ENCODE measurements around the gene VAPB. TPM values are rescaled to one million over a fixed set of nuclear protein-coding genes. Genes with fewer than 3 reads are reported as not detected.

The VAPB gene
- total RNA-seq, 2 experiments from 2014 or later, result 34.6 to 37.0 TPM

GRCh38 chr20:58384821-58385220, 4.2 kb upstream of the VAPB start:
- DNase-seq, result no peak
- Mint-ChIP-seq H3K36me3 (peaks cover 4% of the 10 kb centered on the region), H3K27ac (no peak overlapping the region), H3K27me3 (peaks cover 15% of the 10 kb centered on the region), H3K4me3 (no peak overlapping the region), H3K9me3 (peaks cover 11% of the 10 kb centered on the region), H3K4me1 (ENCODE audit: low read depth) (peaks cover 2% of the 10 kb centered on the region)
- POLR2A ChIA-PET, result interaction anchor here (1.0 kb wide), 1 partner anchor 267 kb away, joined by 3 read pairs; no protein-coding TSS in a partner anchor
- CTCF ChIA-PET, result no interaction called here
- intact Hi-C loops (cut with micrococcal nuclease), result loop anchor here (5.0 kb wide), 1 partner anchor 267 kb away; the partner anchor contains the start of gene STX16

DNA sequence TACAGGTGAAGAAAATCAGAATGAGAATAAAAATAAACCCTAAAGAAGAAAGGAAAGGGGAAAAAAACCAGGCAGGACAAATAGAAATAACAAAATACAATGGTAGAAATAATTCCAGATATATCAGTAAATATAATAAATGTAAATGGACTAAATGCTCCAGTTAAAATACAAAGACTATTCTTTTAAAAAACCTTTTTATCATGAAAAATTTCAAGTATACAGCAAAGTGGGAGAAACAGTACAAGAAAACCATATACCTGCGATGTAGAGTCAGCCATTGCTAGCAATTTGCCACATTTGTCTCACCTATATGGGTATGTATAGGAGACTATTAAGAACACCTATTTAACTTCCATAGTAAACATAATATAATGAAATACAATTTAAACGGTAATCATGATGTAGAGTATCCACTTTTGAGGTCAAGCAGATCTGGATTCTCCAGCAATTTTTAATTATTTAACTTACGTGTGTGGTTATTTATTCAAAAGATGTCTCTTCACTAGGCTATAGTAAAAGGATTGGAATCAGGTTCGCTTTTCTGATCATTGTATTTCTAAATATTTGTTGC, 914 bp upstream of the VAPB start:
- H3K4me3 Mint-ChIP-seq, result no peak overlapping the region
- H3K9me3 Mint-ChIP-seq, result no peaks in the 10 kb centered on the region
- intact Hi-C loops (cut with micrococcal nuclease), result loop anchor here (2.0 to 5.0 kb wide), 2 partner anchors 81 to 264 kb away; partner anchors contain the start of gene STX16
- DNase-seq, result no peak
- ChIA-PET CTCF (interaction anchor here (1.0 to 1.4 kb wide), 3 partner anchors 19 to 263 kb away, joined by 4 read pairs; partner anchors contain the start of gene STX16), POLR2A (interaction anchor here (0.8 to 1.8 kb wide), 3 partner anchors 81 to 998 kb away, joined by 3 to 18 read pairs (median 8); partner anchors contain the start of gene STX16)
- peaks cover 33% of the 10 kb centered on the region for H3K4me1 Mint-ChIP-seq (ENCODE audit: low read depth)
- H3K27ac Mint-ChIP-seq, result no peak overlapping the region
- peaks cover 24% of the 10 kb centered on the region for H3K36me3 Mint-ChIP-seq
- peaks cover 2% of the 10 kb centered on the region for H3K27me3 Mint-ChIP-seq

GRCh38 chr20:58389324-58389967, 417 bp downstream of the VAPB start:
- Mint-ChIP-seq H3K4me1 (ENCODE audit: low read depth) (peaks cover 42% of the 10 kb centered on the region), H3K36me3 (peaks cover 31% of the 10 kb centered on the region), H3K27me3 (no peaks in the 10 kb centered on the region), H3K4me3 (peak overlapping the region; percentile 95), H3K27ac (peak overlapping the region; percentile 92), H3K9me3 (no peaks in the 10 kb centered on the region)
- peak; percentile 49 for DNase-seq
- intact Hi-C loops (cut with micrococcal nuclease), result loop anchor here (1.0 to 5.0 kb wide), 4 partner anchors 19 to 263 kb away; partner anchors contain the start of gene STX16
- ChIA-PET POLR2A (interaction anchor here (0.7 to 2.2 kb wide), 11 partner anchors 9 to 779 kb away, joined by 3 to 18 read pairs (median 4); partner anchors contain the start of genes RAB22A and STX16), CTCF (interaction anchor here (0.6 to 1.4 kb wide), 6 partner anchors 14 to 262 kb away, joined by 3 to 5 read pairs (median 4); partner anchors contain the start of gene STX16)

- intact Hi-C loops (cut with micrococcal nuclease), result loop anchor here (1.0 to 5.0 kb wide), 4 partner anchors 18 to 262 kb away; partner anchors contain the start of gene STX16
- Mint-ChIP-seq H3K4me1 (ENCODE audit: low read depth) (peaks cover 46% of the 10 kb centered on the region), H3K27me3 (no peaks in the 10 kb centered on the region), H3K36me3 (peaks cover 31% of the 10 kb centered on the region), H3K4me3 (peak overlapping the region; percentile 95), H3K9me3 (no peaks in the 10 kb centered on the region), H3K27ac (peak overlapping the region; percentile 92)
- CTCF ChIA-PET, result interaction anchor here (1.1 kb wide), 1 partner anchor 29 kb away, joined by 3 read pairs; no protein-coding TSS in a partner anchor
- POLR2A ChIA-PET, result interaction anchor here (0.9 to 2.2 kb wide), 8 partner anchors 8 to 261 kb away, joined by 3 to 18 read pairs (median 4); partner anchors contain the start of genes RAB22A and STX16
- DNase-seq, result no peak
These were observed 1.1 kb downstream of the VAPB start for GRCh38 chr20:58389968-58390658.

DNA sequence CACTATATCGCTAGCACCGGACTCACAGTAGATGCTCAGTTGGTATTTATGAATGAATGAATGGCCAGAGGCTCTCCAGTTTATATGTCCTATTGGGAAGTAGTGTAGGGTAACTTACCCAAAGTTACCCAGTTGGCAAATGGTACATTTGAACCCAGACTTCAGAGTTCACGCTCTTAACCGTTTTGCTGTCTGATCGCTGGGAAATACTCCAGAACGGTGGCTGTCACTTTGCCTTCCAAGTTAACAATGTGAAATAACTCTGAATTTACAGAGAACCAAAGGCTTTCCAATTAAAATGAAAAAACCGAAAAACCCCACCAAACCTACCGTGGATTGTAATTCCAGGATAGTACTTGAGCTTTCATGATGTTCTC, 1.6 kb downstream of the VAPB start:
- no peaks in the 10 kb centered on the region for H3K27me3 Mint-ChIP-seq
- DNase-seq, result no peak
- H3K9me3 Mint-ChIP-seq, result no peaks in the 10 kb centered on the region
- H3K4me1 Mint-ChIP-seq (ENCODE audit: low read depth), result peaks cover 51% of the 10 kb centered on the region
- ChIA-PET CTCF (no interaction called here), POLR2A (interaction anchor here (1.1 to 2.2 kb wide), 2 partner anchors 16 to 81 kb away, joined by 3 to 8 read pairs; partner anchors contain the start of gene RAB22A)
- H3K36me3 Mint-ChIP-seq, result peaks cover 31% of the 10 kb centered on the region
- intact Hi-C loops (cut with micrococcal nuclease), result no loop called here
- H3K27ac Mint-ChIP-seq, result peak overlapping the region; percentile 92
- peak overlapping the region; percentile 95 for H3K4me3 Mint-ChIP-seq

DNA sequence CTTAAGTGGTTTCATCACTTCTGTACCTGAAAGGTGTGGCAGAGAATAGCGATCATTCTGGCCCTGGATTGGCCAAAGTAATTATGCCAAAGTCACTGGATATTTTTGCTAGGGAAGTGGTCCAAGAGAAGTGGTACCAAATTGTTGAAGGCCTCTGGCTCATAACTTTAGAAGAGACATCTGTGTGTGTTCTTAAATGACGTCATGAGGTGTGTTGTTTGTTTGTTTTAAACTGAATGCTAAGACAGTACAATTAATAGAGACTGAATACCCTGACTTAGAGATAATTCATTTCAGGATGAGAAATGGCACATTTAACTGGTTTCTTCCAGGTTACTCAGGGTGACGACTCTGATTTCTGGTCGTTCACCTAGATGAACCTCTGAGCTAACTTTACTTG, 3.3 kb downstream of the VAPB start:
- H3K4me1 Mint-ChIP-seq (ENCODE audit: low read depth), result peaks cover 62% of the 10 kb centered on the region
- H3K27me3 Mint-ChIP-seq, result no peaks in the 10 kb centered on the region
- H3K27ac Mint-ChIP-seq, result no peak overlapping the region
- DNase-seq, result no peak
- ChIA-PET CTCF (interaction anchor here (1.1 kb wide), 1 partner anchor 55 kb away, joined by 3 read pairs; no protein-coding TSS in a partner anchor), POLR2A (no interaction called here)
- intact Hi-C loops (cut with micrococcal nuclease), result no loop called here
- H3K36me3 Mint-ChIP-seq, result peaks cover 31% of the 10 kb centered on the region
- H3K9me3 Mint-ChIP-seq, result no peaks in the 10 kb centered on the region
- no peak overlapping the region for H3K4me3 Mint-ChIP-seq

DNA sequence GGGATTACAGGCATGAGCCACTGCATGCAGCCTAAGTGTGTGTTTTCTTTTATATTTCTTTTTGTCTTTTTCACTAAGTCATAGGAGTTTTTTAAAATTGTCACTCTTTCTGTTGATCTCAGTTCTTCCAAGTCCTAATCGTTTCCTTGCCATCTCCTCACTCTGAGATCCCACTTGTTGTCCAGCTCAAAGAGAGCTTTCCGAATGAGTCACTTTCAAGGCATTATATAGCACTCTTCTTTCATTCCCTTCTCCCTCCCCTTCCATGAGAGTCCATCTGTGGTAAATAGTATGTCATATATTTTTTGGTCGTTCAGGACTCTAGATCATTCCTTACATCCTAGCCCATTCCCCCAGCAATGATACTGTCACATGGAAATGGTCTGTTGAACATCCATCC, 4.3 kb downstream of the VAPB start:
- ChIA-PET POLR2A (no interaction called here), CTCF (interaction anchor here (1.1 kb wide), 1 partner anchor 54 kb away, joined by 3 read pairs; no protein-coding TSS in a partner anchor)
- no peak overlapping the region for H3K4me3 Mint-ChIP-seq
- no peaks in the 10 kb centered on the region for H3K9me3 Mint-ChIP-seq
- no peaks in the 10 kb centered on the region for H3K27me3 Mint-ChIP-seq
- peaks cover 72% of the 10 kb centered on the region for H3K4me1 Mint-ChIP-seq (ENCODE audit: low read depth)
- H3K36me3 Mint-ChIP-seq, result peaks cover 33% of the 10 kb centered on the region
- peak overlapping the region; percentile 24 for H3K27ac Mint-ChIP-seq
- intact Hi-C loops (cut with micrococcal nuclease), result no loop called here
- DNase-seq, result no peak

DNA sequence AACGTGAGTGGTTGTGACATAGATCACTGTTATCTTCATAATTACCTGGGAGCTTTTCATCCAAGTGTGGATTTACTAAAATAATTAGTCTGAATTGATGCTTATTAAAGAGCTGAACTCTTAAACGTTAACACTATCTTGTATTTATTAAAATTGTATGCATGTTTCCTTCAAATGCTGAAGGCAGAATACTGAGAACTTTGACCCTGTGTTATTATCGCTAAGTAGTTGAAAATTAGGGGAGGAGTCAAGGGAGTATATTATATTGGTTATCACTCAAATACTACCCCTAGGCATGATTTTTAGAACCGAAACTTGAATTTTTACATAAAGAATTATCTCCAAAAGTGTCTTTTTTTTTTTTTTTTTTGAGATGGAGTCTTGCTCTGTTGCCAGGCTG, 5.8 kb downstream of the VAPB start:
- H3K9me3 Mint-ChIP-seq, result no peaks in the 10 kb centered on the region
- H3K4me3 Mint-ChIP-seq, result no peak overlapping the region
- intact Hi-C loops (cut with micrococcal nuclease), result no loop called here
- POLR2A ChIA-PET, result no interaction called here
- no peaks in the 10 kb centered on the region for H3K27me3 Mint-ChIP-seq
- H3K4me1 Mint-ChIP-seq (ENCODE audit: low read depth), result peaks cover 78% of the 10 kb centered on the region
- DNase-seq, result no peak
- CTCF ChIA-PET, result no interaction called here
- peaks cover 34% of the 10 kb centered on the region for H3K36me3 Mint-ChIP-seq
- H3K27ac Mint-ChIP-seq, result no peak overlapping the region

DNA sequence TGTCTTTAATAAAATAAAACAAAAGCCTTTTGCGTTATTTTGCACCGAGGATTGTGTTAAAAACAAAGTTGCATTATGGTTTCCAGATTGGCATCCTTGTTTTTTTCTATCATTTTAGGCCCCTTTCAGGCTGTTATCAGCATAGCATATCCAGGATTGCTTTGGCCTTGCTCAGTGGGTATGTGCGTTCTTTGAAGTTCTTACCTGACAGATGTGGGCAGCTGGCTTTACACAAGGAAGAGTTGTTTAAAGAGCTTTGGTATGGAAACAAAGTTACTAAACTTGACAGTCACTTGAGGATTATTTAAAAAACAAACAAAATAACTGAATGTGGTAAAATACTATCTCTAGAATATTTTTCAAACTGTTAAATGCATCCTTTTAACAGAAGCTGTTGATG, 6.6 kb downstream of the VAPB start:
- Mint-ChIP-seq H3K4me3 (no peak overlapping the region), H3K27me3 (no peaks in the 10 kb centered on the region), H3K27ac (no peak overlapping the region), H3K9me3 (no peaks in the 10 kb centered on the region), H3K36me3 (peaks cover 28% of the 10 kb centered on the region), H3K4me1 (ENCODE audit: low read depth) (peaks cover 78% of the 10 kb centered on the region)
- ChIA-PET POLR2A (no interaction called here), CTCF (interaction anchor here (1.1 kb wide), 1 partner anchor 12 kb away, joined by 3 read pairs; no protein-coding TSS in a partner anchor)
- DNase-seq, result no peak
- intact Hi-C loops (cut with micrococcal nuclease), result no loop called here

DNA sequence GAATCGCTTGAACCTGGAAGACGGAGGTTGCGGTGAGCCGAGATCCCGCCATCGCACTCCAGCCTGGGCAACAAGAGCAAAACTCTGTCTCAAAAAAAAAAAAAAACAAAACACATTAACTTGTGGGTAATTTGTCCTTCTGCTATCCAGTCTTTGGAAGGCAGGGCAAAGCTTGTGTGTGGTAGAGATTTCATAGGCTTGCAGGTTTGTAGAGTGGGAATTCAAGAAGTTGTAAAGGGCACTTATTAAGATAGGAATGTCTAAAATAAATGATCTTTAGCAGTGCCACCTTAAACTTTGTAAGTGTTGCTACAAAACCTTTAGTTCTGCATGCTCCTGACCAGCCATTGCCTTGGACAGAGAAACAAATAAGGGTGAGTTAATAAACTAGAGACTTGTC, 8.4 kb downstream of the VAPB start:
- intact Hi-C loops (cut with micrococcal nuclease), result no loop called here
- H3K4me3 Mint-ChIP-seq, result no peak overlapping the region
- no peak overlapping the region for H3K27ac Mint-ChIP-seq
- POLR2A ChIA-PET, result no interaction called here
- DNase-seq, result no peak
- no peaks in the 10 kb centered on the region for H3K27me3 Mint-ChIP-seq
- peaks cover 16% of the 10 kb centered on the region for H3K36me3 Mint-ChIP-seq
- CTCF ChIA-PET, result no interaction called here
- H3K4me1 Mint-ChIP-seq (ENCODE audit: low read depth), result peaks cover 63% of the 10 kb centered on the region
- H3K9me3 Mint-ChIP-seq, result no peaks in the 10 kb centered on the region

DNA sequence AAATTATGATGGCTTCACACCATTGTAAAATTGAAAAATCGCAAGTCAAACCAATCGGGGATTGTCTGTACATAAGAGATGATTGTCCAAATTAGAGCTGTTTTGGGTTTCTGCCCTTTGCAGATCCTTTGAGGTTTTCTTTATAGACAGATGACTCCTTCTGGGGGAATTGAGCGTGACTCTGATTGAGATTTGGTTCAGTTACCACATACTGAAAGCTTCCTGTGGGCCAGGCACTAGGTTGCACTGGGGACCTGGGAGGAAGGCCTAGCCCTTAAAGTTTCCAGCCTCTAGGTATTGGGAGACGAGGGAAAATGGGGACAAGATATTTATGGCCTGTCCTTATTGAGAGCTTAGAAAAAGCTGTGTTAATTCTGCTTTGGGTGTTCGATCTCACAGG, 9.2 kb downstream of the VAPB start:
- H3K27me3 Mint-ChIP-seq, result no peaks in the 10 kb centered on the region
- no peak for DNase-seq
- POLR2A ChIA-PET, result interaction anchor here (0.9 to 1.3 kb wide), 2 partner anchors 9 to 46 kb away, joined by 3 read pairs; partner anchors contain the start of gene VAPB
- no peaks in the 10 kb centered on the region for H3K9me3 Mint-ChIP-seq
- peaks cover 12% of the 10 kb centered on the region for H3K36me3 Mint-ChIP-seq
- peak overlapping the region; percentile 18 for H3K27ac Mint-ChIP-seq
- intact Hi-C loops (cut with micrococcal nuclease), result no loop called here
- CTCF ChIA-PET, result no interaction called here
- H3K4me3 Mint-ChIP-seq, result no peak overlapping the region
- H3K4me1 Mint-ChIP-seq (ENCODE audit: low read depth), result peaks cover 56% of the 10 kb centered on the region

Measured in activated CD4-positive, alpha-beta memory T cell treated with anti-CD3 and anti-CD28 coated beads for 36 hours (primary cell).